Measurements from ENCODE around the gene RYR3.

RYR3 gene

GRCh38 chr15:33699691-33700447 lies 389.1 kb downstream of the RYR3 start:
- ATAC-seq: peak; percentile 47; the same call in 2 of the 3 replicates

GRCh38 chr15:33700695-33701303 lies 390.0 kb downstream of the RYR3 start:
- peak; percentile 98 for ATAC-seq

More at GRCh38 chr15:33699691-33700447, 389.1 kb downstream of the RYR3 start:
- TF ChIP-seq, protein P1, sequence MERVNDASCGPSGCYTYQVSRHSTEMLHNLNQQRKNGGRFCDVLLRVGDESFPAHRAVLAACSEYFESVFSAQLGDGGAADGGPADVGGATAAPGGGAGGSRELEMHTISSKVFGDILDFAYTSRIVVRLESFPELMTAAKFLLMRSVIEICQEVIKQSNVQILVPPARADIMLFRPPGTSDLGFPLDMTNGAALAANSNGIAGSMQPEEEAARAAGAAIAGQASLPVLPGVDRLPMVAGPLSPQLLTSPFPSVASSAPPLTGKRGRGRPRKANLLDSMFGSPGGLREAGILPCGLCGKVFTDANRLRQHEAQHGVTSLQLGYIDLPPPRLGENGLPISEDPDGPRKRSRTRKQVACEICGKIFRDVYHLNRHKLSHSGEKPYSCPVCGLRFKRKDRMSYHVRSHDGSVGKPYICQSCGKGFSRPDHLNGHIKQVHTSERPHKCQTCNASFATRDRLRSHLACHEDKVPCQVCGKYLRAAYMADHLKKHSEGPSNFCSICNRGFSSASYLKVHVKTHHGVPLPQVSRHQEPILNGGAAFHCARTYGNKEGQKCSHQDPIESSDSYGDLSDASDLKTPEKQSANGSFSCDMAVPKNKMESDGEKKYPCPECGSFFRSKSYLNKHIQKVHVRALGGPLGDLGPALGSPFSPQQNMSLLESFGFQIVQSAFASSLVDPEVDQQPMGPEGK (CRISPR knock-in tag; IDR thresholded peaks at IDR 0.05; ENCODE audit: borderline replicate concordance): no peak
- TF ChIP-seq CSDC2 (CRISPR knock-in tag; IDR thresholded peaks at IDR 0.05) (no peak), ZNF565 (CRISPR knock-in tag; conservative IDR thresholded peaks at IDR 0.05; ENCODE audit: low read depth) (no peak), PPARA (CRISPR knock-in tag; IDR thresholded peaks at IDR 0.05; ENCODE audit: borderline replicate concordance) (no peak), OSR1 (CRISPR knock-in tag; IDR thresholded peaks at IDR 0.05) (no peak), ARNTL (CRISPR knock-in tag; IDR thresholded peaks at IDR 0.05; ENCODE audit: borderline replicate concordance, low read depth) (no peak), CSRNP3 (CRISPR knock-in tag; IDR thresholded peaks at IDR 0.05) (no peak), SNAI2 (CRISPR knock-in tag; IDR thresholded peaks at IDR 0.05) (no peak), ZFP30 (CRISPR knock-in tag; IDR thresholded peaks at IDR 0.05) (no peak), CREB5 (CRISPR knock-in tag; IDR thresholded peaks at IDR 0.05; ENCODE audit: low read depth) (no peak), TCF4 (CRISPR knock-in tag; IDR thresholded peaks at IDR 0.05; ENCODE audit: borderline replicate concordance) (no peak), ZNF8 (CRISPR knock-in tag; IDR thresholded peaks at IDR 0.05) (no peak), RARB (CRISPR knock-in tag; IDR thresholded peaks at IDR 0.05) (no peak), ESRRG (CRISPR knock-in tag; IDR thresholded peaks at IDR 0.05) (no peak), TSHZ2 (CRISPR knock-in tag; IDR thresholded peaks at IDR 0.05) (no peak)

More at GRCh38 chr15:33700695-33701303, 390.0 kb downstream of the RYR3 start:
- no peak for TF ChIP-seq ZFP30 (CRISPR knock-in tag; IDR thresholded peaks at IDR 0.05)
- TF ChIP-seq PPARA (CRISPR knock-in tag; IDR thresholded peaks at IDR 0.05; ENCODE audit: borderline replicate concordance): no peak
- TF ChIP-seq ZNF70 (CRISPR knock-in tag; IDR thresholded peaks at IDR 0.05): no peak
- TF ChIP-seq, protein P1 (CRISPR knock-in tag; IDR thresholded peaks at IDR 0.05; ENCODE audit: borderline replicate concordance): no peak
- TF ChIP-seq, protein P2, sequence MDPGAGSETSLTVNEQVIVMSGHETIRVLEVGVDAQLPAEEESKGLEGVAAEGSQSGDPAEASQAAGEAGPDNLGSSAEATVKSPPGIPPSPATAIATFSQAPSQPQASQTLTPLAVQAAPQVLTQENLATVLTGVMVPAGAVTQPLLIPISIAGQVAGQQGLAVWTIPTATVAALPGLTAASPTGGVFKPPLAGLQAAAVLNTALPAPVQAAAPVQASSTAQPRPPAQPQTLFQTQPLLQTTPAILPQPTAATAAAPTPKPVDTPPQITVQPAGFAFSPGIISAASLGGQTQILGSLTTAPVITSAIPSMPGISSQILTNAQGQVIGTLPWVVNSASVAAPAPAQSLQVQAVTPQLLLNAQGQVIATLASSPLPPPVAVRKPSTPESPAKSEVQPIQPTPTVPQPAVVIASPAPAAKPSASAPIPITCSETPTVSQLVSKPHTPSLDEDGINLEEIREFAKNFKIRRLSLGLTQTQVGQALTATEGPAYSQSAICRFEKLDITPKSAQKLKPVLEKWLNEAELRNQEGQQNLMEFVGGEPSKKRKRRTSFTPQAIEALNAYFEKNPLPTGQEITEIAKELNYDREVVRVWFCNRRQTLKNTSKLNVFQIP (CRISPR knock-in tag; IDR thresholded peaks at IDR 0.05; ENCODE audit: borderline replicate concordance, low read depth): no peak
- no peak for TF ChIP-seq ZNF565 (CRISPR knock-in tag; conservative IDR thresholded peaks at IDR 0.05; ENCODE audit: low read depth)
- no peak for TF ChIP-seq BACH2 (CRISPR knock-in tag; IDR thresholded peaks at IDR 0.05; ENCODE audit: borderline replicate concordance)
